Sigmoid colon (tissue), 7 donors: ENCODE results near the gene SFMBT1. TPM values are rescaled to one million over a fixed set of nuclear protein-coding genes. Genes with fewer than 3 reads are reported as not detected.
A peak's percentile ranks its signal among the peaks of the same experiment; 100 is the strongest.

Source experiments
- DNase-seq: peaks from one replicate; pipeline ENCODE4 v3.0.0-alpha.2; 2019
- H3K27ac ChIP-seq, 4 donors: fragments of 200-600 bp; sonication (generic); one replicate each; pipeline ENCODE4 v1.5.1; 2016 to 2019; ENCODE audit warnings: mild to moderate bottlenecking in 1 of 4
- H3K27me3 ChIP-seq, 3 donors: fragments of 200-600 bp; sonication (generic); one replicate each; pipeline ENCODE4 v1.5.1; 2019; ENCODE audit warnings: mild to moderate bottlenecking in 1 of 3
- H3K36me3 ChIP-seq, 4 donors: fragments of 200-600 bp; sonication (generic); one replicate each; pipeline ENCODE4 v1.5.1; 2016 to 2019
- H3K4me1 ChIP-seq, 4 donors: fragments of 200-600 bp; sonication (generic); one replicate each; pipeline ENCODE4 v1.5.1; 2017 to 2019
- H3K4me3 ChIP-seq, 4 donors: fragments of 200-600 bp; sonication (generic); one replicate each; pipeline ENCODE4 v1.5.1; 2017 to 2019; ENCODE audit warnings: mild to moderate bottlenecking in 2 of 4, moderate library complexity in 1 of 4
- H3K9me3 ChIP-seq, 4 donors: fragments of 200-600 bp in 3 of 4; sonication (generic) in 3 of 4; one replicate each; pipeline versions ENCODE4 v1.5.1 to v1.6.1; 2013 to 2019
- CTCF ChIP-seq, 4 experiments: fragments of 450-650 bp in 3 of 4; fragments of 200-600 bp in 1 of 4; IDR thresholded peaks; one replicate each; pipeline ENCODE4 v1.5.1; 2016 to 2019; ENCODE audit warnings: antibody characterized with exemption in 4 of 4, mild to moderate bottlenecking in 3 of 4, moderate library complexity in 2 of 4
- EP300 ChIP-seq, 4 donors: sonication (generic); formaldehyde crosslinking; IDR thresholded peaks; one replicate each; pipeline ENCODE4 v1.6.1; 2017; ENCODE audit warnings: antibody characterized with exemption in 4 of 4
- POLR2A ChIP-seq, 2 donors: fragments of 450-650 bp; IDR thresholded peaks; one replicate each; pipeline ENCODE4 v1.6.1; 2016; ENCODE audit warnings: antibody characterized with exemption in 2 of 2, mild to moderate bottlenecking in 2 of 2, moderate library complexity in 2 of 2
- POLR2AphosphoS5 ChIP-seq, 4 donors: sonication (generic); formaldehyde crosslinking; IDR thresholded peaks; one replicate each; pipeline ENCODE4 v1.6.1; 2017; ENCODE audit warnings: antibody characterized with exemption in 4 of 4
- WGBS, 2 donors: extraction: QIAGEN DNeasy Blood & Tissue Kit; methylation state at CpG; one replicate each; pipeline ENCODE4 v1.1.7; 2013; 5-methylcytosine and 5-hydroxymethylcytosine counted together
- intact Hi-C: fragments of 100-400 bp; cut with DNase I; formaldehyde crosslinking; loops from one replicate; pipeline ENCODE4 v1.15.1; 2023
- polyA plus RNA-seq, 3 donors: library from polyadenylated mRNA; stranded (reverse); fragments of 200-250 nt; gene quantifications; one replicate each; pipeline ENCODE4 v1.2.3, GENCODE V29; 2013
- total RNA-seq, 4 donors: library from RNA; depleted of rRNA; stranded (reverse); fragments of >200 nt; gene quantifications; one replicate each; pipeline ENCODE4 v1.1.0, GENCODE V29; 2016
- donor health status: healthy with polysubstance abuse.
- donor health status: Bipolar disorder and iron deficiency.
- donor health status: healthy.

The SFMBT1 gene
- total and polyA plus RNA-seq, 7 donors = 4.8 to 16.1 (median 10.2) TPM

GRCh38 chr3:53049987-53050386, 4.1 kb upstream of the SFMBT1 start:
- Histone ChIP-seq H3K4me3 (no peak overlapping the region), H3K27ac (no peak overlapping the region), H3K9me3 (no peaks in the 10 kb centered on the region), H3K36me3 (no peaks in the 10 kb centered on the region), H3K4me1 (peaks cover 0 to 10% (median 7%) of the 10 kb centered on the region in 4 donors), H3K27me3 (no peaks in the 10 kb centered on the region)
- TF ChIP-seq POLR2AphosphoS5 (IDR thresholded peaks at IDR 0.05) (no peak), CTCF (IDR thresholded peaks at IDR 0.05) (no peak), EP300 (IDR thresholded peaks at IDR 0.05) (no peak), POLR2A (IDR thresholded peaks at IDR 0.05) (no peak)
- no peak for DNase-seq
- intact Hi-C loops = no loop called here
- WGBS, 2 donors = 87 to 88% methylated on average over 8 of the region's 8 CpGs

DNA sequence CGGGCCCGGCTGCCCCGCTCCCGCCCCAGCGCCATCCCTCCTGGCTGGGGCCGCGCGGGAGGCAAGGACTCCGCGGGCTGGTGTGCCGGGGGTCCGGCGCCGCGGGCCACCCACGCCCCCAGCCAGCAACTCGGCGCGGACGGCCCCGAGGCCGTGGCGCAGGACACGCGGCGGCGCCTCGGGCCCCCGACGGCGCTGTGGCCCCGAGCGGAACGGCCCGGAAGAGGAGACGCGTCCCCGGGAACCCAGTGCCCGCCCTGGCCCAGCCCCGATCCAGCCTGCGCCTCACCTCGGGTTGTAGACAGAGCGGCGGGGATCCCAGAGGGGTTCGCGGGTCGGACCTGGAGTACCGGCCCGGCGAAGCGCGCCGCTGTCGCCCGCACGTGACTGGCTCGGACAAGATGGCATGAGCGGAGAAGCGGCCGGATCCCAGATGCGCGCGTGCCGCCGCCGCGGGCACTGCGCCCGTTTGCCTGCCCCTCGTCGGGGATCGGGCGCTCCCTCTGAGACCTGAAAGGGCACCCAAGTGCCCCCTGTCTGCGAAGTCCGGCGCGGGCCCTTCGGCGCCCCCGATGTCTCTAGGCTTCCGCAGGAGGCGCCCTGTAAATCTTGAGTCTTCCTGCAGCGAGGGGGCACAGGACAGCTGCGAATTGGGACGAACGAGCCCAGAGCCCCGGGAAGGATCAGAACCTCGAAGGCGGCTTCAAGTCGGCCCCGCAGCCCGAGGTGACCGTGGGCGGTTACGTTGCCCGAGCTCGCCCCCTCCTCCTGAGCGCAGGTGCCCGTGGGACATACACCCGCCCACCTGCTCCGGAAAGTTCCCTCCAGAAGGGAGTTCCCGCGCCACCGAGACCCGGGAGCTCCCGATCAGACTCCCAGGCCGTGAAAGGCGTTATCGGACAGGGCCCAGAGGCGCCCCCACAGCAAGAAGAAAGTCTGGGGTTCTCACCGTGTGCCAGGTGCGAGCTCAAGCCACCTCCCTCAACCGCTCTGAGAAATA, 598 bp upstream of the SFMBT1 start:
- peaks cover 0 to 27% (median 20%) of the 10 kb centered on the region in 4 donors for H3K4me1 ChIP-seq
- DNase-seq = peak; percentile 79
- H3K9me3 ChIP-seq = no peaks in the 10 kb centered on the region
- peak overlapping the region; percentile 81 to 99 (median 96) for H3K4me3 ChIP-seq
- 1 to 2% methylated on average over 113 of the region's 113 CpGs for WGBS, 2 donors
- H3K27ac ChIP-seq = peak overlapping the region; percentile 93 to 96 (median 94)
- intact Hi-C loops = no loop called here
- no peaks in the 10 kb centered on the region for H3K27me3 ChIP-seq
- TF ChIP-seq CTCF (IDR thresholded peaks at IDR 0.05) = peak in 1 of 4 experiments; percentile 25
- no peak for TF ChIP-seq EP300 (IDR thresholded peaks at IDR 0.05)
- peak in 1 of 4 donors; percentile 11 for TF ChIP-seq POLR2AphosphoS5 (IDR thresholded peaks at IDR 0.05)
- no peaks in the 10 kb centered on the region for H3K36me3 ChIP-seq

- no peaks in the 10 kb centered on the region for H3K36me3 ChIP-seq
- H3K4me3 ChIP-seq = peak overlapping the region; percentile 42 to 99 (median 96)
- H3K27ac ChIP-seq = peak overlapping the region; percentile 90 to 96 (median 94)
- peaks cover 0 to 32% (median 26%) of the 10 kb centered on the region in 4 donors for H3K4me1 ChIP-seq
- H3K27me3 ChIP-seq = no peaks in the 10 kb centered on the region
- TF ChIP-seq POLR2AphosphoS5 (IDR thresholded peaks at IDR 0.05) (peak in 2 of 4 donors; percentile 48 to 67), EP300 (IDR thresholded peaks at IDR 0.05) (no peak)
- peak; percentile 79 for DNase-seq
- intact Hi-C loops = no loop called here
- WGBS, 2 donors = 0 to 1% methylated on average over 101 of the region's 101 CpGs
- H3K9me3 ChIP-seq = no peaks in the 10 kb centered on the region
Measured at GRCh38 chr3:53044711-53045517, 959 bp downstream of the SFMBT1 start.

- H3K27me3 ChIP-seq = no peaks in the 10 kb centered on the region
- DNase-seq = no peak
- WGBS, 2 donors = 10 to 35% methylated on average over 11 of the region's 11 CpGs
- H3K27ac ChIP-seq = peak overlapping the region; percentile 90 to 96 (median 94)
- intact Hi-C loops = no loop called here
- peaks cover 0 to 32% (median 26%) of the 10 kb centered on the region in 4 donors for H3K4me1 ChIP-seq
- no peaks in the 10 kb centered on the region for H3K9me3 ChIP-seq
- TF ChIP-seq CTCF (IDR thresholded peaks at IDR 0.05) (no peak), POLR2AphosphoS5 (IDR thresholded peaks at IDR 0.05) (no peak), POLR2A (IDR thresholded peaks at IDR 0.05) (no peak), EP300 (IDR thresholded peaks at IDR 0.05) (no peak)
- peak overlapping the region; percentile 42 to 99 (median 96) for H3K4me3 ChIP-seq
- no peaks in the 10 kb centered on the region for H3K36me3 ChIP-seq
Measured at GRCh38 chr3:53044371-53044710, 1.5 kb downstream of the SFMBT1 start.

DNA sequence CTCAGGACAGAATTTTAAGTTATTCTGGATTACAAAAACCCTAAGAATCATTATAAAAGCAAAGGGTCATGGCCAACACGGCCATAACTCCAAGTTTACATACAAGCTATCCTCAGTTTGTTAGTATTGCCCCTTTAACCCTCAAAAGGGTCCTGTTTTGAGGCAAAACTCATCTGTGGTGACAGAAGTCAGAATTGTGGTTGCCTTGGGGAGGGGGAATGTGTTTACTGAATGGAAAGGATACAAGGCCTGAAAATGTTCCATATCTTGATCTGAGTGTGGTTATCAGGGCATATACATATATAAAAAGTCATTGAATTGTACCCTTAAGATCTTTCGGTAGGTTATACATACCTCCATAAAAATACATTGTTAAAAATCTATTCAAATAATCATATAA, 2.1 kb downstream of the SFMBT1 start:
- no peaks in the 10 kb centered on the region for H3K36me3 ChIP-seq
- no peak for DNase-seq
- peaks cover 0 to 32% (median 26%) of the 10 kb centered on the region in 4 donors for H3K4me1 ChIP-seq
- peak overlapping the region in 1 of 4 donors; percentile 93 for H3K4me3 ChIP-seq
- intact Hi-C loops = no loop called here
- H3K27me3 ChIP-seq = no peaks in the 10 kb centered on the region
- 30 to 77% methylated on average over 2 of the region's 2 CpGs for WGBS, 2 donors
- peak overlapping the region; percentile 90 to 96 (median 94) for H3K27ac ChIP-seq
- no peaks in the 10 kb centered on the region for H3K9me3 ChIP-seq
- TF ChIP-seq EP300 (IDR thresholded peaks at IDR 0.05) = no peak
- TF ChIP-seq POLR2A (IDR thresholded peaks at IDR 0.05) = no peak
